IPS-11a (cell line): Measurements from ENCODE around the gene MXRA5.
A peak's percentile ranks its signal among the peaks of the same experiment; 100 is the strongest.
"Not testable (repeated sequence)": the region's sequence is repeated elsewhere in the genome, so short reads cannot be mapped to it uniquely, and the experiment has no call there.

Experiments
- H3K4me3 ChIP-seq: one replicate; pipeline ENCODE4 v1.5.1; 2013; ENCODE audit warnings: low read depth, low read length, control low read depth

The MXRA5 gene, protein sequence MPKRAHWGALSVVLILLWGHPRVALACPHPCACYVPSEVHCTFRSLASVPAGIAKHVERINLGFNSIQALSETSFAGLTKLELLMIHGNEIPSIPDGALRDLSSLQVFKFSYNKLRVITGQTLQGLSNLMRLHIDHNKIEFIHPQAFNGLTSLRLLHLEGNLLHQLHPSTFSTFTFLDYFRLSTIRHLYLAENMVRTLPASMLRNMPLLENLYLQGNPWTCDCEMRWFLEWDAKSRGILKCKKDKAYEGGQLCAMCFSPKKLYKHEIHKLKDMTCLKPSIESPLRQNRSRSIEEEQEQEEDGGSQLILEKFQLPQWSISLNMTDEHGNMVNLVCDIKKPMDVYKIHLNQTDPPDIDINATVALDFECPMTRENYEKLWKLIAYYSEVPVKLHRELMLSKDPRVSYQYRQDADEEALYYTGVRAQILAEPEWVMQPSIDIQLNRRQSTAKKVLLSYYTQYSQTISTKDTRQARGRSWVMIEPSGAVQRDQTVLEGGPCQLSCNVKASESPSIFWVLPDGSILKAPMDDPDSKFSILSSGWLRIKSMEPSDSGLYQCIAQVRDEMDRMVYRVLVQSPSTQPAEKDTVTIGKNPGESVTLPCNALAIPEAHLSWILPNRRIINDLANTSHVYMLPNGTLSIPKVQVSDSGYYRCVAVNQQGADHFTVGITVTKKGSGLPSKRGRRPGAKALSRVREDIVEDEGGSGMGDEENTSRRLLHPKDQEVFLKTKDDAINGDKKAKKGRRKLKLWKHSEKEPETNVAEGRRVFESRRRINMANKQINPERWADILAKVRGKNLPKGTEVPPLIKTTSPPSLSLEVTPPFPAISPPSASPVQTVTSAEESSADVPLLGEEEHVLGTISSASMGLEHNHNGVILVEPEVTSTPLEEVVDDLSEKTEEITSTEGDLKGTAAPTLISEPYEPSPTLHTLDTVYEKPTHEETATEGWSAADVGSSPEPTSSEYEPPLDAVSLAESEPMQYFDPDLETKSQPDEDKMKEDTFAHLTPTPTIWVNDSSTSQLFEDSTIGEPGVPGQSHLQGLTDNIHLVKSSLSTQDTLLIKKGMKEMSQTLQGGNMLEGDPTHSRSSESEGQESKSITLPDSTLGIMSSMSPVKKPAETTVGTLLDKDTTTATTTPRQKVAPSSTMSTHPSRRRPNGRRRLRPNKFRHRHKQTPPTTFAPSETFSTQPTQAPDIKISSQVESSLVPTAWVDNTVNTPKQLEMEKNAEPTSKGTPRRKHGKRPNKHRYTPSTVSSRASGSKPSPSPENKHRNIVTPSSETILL (N-terminal part only)

DNA sequence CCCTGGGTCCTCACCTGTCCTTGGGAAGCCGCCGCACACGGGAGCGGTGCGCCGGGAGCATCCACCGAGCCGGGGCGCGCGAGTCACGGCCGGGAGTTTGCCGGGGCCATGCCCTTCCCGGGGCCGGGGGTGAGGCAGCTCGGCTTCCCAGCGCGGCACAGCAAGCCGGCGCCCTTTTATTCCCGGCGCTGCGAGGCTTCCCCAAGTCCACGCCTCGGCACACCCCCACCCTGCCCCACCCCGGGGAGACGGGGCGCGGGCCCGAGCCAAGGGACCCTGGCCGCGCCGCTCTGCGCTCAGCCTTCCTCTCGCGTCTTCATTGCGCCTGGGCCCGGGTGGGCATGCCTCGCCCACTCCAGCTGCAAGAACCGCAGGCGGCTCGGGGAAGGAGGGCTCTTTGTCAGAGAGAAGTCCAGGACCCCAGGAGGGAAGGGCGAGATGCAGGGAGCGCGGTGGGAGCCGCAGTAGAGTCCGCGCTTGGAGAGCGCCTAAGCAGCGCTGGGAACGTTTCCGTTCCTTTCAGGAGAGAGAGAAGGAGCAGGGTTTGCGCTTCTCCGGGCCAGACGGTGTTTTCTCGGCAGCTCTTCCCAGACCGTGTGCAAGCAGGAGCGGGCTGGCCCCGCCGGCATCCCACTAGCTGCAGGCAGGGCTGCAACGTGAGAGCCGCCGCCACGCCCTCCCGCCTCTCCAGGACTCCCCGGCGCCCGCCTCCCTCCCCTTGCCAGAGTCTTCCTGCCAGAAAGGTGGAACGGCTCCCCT lies at the start of gene MXRA5:
Gene MXRA5 (minus strand): TSS at position 152 of the 759 bp plus-strand sequence. CDS start 2,819 bp downstream, outside the sequence.
- peak within 1 kb of the TSS; percentile 24 for H3K4me3 ChIP-seq

DNA sequence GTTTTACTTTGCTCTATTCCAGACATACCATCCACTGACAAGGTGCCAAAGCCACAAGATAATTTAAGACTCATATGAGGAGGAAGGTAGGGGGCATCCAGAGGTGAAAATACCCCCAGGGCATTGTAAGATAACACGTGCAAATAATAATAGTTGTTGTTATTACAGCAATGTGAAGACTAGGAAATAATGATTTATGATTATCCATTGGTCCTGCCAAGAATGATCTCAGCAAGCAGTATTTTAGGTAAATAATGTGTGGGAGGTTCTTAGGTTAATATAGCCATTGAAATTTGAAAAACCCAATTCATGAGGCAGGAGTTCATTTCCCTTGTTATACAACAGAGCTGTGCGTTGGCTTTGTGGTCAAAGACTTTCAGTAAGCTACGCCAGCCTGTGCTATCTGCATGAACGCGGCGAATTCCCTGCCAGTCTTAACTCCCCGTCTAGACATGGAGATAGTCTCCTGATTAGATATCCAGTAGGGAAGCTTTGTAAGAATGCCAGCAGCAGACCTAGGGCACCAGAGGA lies 47.2 kb upstream of the MXRA5 start:
- H3K4me3 ChIP-seq = no peak overlapping the region

DNA sequence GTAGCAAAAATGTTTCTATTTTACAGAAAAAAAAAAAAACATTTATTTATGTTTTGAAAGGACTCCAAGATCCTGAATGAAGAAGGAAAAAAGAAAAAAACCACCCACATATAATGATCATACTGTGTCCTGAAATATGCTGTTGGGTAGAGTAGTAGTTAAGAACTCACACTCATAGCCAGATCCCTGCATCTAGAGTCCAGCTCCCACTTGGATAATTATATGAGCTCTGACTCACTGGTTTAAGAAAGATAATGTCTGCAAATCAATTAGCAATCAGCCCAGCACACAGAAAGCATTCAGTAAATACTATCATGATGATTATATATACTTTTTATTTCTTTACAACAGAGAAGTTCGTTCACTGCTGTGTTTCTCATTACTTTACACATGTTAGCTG lies 46.7 kb upstream of the MXRA5 start:
- H3K4me3 ChIP-seq = no peak overlapping the region

DNA sequence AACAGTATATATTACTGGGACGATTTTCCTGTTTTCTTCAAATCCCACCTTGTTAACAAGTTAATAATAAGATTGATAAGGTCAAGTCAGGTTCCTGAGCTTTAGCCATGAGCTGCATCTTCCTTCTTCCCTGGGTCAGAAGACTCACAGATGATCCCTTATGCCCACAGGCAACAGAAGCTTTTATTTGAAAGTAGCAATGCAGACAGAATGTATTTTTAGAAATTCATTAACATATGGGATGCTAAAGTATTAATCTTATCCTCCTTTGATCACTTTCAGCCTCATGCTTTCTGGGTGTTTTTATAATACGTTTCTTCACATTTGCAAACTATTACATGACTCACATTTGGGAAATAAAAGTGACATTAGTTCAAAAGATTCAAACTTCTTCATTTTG lies 42.0 kb upstream of the MXRA5 start:
- H3K4me3 ChIP-seq = no peak overlapping the region

DNA sequence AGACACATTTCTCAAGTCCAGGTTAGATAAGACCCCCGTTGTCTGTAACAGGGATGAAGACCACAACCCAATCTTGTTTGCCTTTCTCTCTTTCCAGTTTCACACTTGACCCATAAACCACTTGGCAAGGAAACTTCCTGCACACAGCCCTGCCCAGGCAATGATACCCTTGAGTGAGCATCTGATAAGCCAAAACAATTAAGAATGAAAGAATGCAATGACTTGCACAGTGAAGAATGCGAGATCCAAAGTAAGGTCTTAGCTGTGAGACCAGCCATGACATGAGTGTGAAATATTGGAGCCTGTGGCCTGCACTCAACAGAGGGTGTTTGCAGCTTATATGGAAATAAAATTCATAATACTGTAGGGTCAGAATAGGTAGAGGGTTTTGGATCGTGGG lies 37.9 kb upstream of the MXRA5 start:
- no peak overlapping the region for H3K4me3 ChIP-seq

DNA sequence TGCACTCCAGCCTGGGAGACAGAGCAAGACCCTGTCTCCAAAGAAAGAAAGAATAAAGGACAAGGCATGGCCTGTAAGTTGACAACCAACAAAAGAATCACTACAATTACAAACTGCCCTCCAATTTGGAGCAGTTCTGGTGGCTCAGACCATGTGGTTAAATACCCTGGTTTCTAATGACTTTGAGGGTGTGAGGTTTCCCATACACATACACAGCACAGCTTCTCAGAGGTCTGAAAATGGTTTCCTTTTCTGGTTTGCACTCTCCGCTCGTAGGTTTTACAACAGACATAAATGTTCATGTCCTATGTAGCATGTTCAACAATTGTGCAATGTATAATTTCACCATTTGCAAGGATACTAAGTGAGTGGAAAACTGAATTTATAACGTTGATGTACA lies 34.2 kb upstream of the MXRA5 start:
- no peak overlapping the region for H3K4me3 ChIP-seq

DNA sequence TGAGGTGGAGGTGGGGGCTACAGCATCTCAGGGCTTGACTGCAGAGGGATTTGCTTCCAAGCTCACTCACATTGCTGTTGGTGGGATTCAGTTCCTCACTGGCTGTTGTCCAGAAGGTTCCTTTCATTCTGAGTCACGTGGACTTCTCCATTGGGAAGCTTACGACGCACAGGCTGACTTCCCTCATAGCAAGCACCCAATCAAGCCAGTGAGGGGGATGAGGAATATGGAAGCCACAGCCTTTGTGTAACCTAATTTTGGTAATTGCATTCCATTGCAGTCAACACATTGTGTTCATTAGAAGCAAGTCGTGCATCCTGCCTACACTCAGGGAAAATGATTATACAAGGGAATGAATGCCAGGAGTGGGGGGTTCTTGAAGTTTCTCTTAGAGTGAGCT lies 32.7 kb upstream of the MXRA5 start:
- no peak overlapping the region for H3K4me3 ChIP-seq

DNA sequence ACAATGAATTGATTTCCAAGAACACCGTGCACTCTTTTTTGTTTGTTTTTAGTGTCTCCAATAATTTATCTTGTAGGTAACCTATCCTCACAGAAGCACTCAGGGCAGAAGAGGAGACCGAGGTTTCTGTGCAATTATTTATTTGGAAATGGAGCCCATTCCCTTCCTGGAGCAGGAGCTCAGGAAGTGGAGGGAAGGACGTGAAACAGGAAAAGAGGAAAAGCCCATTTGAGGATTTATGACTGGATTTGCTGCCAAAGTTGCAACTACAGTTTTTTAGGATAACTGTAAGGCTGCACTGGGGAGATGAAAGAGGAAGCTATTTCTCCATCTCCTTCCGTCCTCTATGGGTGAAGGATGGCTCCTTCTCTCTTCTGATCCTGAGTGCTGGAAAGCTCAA lies 31.7 kb upstream of the MXRA5 start:
- no peak overlapping the region for H3K4me3 ChIP-seq

DNA sequence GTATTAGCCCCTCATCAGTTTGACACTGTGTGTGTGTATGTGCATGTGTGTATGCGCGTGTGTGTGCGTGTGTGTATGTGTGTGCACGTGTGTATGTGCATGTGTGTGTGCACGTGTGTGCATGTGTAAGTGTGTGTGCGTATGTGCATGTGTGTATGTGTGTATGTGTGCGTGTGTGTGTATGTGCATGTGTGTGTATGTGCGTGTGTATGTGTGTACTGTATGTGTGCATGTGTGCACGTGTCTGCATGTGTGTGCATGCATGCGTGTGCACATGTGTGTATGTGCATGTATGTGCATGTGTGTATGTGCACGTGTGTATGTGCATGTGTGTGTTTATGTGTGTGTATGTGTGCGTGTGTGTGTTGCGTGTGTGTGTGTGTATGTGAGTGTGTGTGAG lies 31.1 kb upstream of the MXRA5 start:
- H3K4me3 ChIP-seq = no peak overlapping the region

DNA sequence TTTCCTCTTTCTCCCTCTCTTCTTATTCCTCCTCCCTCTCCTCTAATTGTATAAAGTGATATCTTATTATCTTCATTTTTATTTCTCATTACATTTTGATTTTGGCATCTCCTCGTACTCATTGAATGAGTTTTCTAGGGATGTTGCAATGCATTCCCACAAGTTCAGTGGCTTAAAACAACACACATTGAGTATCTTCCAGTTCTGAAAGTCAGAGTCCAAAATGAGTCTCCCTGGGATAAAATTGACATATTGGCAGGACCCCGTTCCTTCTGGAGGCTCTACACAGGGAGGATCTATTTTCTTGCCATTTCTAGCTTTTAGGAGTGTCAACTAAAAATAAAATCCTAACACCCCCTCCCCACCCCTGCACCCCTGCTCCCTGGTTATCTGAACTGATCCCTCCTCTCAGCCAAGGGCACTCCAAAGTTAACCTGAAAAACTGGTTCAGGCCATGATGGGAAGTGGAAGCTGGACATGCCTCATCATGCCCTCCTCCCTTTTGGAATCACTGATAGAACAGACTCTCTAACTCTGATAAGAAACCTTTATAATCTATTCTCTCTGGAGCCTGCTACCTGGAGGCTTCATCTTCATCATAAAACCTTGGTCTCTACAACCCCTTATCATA lies 29.5 kb upstream of the MXRA5 start:
- H3K4me3 ChIP-seq = not testable (repeated sequence)

DNA sequence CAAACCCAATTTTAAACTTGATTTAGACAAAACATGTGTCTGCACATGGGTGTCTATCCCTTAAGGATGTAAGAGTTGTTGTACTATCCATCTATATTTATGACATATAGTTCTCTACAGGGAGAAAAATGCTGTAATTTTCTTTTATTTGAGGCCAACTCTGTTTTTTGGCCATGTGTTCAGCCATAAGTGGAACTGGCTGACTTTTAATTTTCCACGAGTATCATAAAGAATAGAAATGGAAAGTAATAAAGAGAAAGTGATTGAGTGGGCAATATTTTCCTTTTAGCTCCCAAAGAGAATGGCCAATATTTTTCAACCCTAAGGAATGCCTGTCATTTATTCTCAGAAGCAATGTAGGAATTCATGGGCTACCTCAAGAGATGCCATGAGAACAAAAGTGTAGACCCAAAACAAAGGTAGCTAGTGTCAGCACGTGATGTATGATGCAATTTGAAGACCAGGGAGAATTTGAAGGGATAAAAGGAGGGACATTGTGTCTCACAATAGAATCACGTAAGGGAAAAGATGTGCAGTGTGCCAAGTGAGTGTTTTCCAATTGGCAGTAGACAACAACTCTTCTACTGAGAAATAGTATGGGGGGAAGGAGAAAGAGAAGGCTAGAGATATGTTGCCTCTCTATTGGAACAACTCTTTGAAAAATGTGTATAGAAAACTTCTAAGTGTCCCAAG lies 27.8 kb upstream of the MXRA5 start:
- H3K4me3 ChIP-seq = no peak overlapping the region

DNA sequence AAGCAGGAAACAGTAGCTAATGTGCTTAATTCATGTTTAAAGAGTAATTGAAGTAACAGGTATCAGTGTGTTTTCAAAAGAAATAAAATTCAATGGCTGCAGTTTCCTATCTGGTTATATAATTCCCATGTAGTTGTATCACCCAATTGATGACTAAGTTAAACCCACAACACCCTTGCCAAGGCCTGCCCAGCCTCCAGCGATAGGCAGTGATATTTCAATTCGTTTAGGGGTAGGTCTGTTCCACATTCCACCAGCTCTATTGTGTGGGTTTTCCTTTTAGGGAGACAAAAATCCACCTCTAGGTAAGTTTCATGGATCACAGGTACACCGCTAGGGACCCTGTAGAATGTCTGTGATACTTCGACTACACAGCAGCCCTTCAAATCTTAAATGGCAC lies 24.7 kb upstream of the MXRA5 start:
- H3K4me3 ChIP-seq = no peak overlapping the region

DNA sequence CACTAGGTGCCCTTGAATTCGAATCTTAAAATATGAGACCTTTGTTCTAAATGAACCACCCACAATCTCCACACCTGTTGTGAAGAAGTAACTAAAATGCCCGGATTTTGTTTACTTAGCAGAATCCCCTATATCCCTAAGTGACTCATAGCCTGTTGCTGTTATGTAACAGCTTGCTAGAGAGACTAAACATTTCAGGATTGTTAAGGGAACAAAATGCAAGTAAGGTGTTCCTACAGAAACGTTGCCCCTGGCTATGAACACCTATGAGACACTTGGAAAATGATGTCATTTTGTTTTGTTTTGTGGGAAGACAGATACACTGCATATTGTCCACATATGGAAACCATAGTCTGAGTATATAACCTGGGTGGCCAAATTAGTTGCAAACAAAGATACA lies 24.2 kb upstream of the MXRA5 start:
- H3K4me3 ChIP-seq = no peak overlapping the region

DNA sequence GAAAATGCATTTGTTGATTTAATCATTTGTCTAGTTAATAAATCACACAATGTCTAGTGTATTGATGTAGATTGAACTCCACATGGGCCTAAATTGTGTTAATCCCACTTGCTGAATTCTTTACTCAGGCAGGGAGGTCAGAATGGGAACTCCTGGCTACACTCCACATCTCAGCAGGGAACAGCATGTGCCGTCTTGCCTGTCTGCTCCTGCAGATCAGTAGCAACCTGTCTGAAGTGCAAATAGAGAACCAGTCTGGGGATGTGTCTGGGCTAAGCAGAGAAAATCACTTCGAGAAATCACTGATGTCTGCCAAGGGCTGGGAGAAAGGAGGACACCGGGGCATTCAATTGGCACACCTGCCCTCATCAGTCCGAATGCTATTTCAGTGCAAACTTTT lies 16.5 kb upstream of the MXRA5 start:
- no peak overlapping the region for H3K4me3 ChIP-seq

DNA sequence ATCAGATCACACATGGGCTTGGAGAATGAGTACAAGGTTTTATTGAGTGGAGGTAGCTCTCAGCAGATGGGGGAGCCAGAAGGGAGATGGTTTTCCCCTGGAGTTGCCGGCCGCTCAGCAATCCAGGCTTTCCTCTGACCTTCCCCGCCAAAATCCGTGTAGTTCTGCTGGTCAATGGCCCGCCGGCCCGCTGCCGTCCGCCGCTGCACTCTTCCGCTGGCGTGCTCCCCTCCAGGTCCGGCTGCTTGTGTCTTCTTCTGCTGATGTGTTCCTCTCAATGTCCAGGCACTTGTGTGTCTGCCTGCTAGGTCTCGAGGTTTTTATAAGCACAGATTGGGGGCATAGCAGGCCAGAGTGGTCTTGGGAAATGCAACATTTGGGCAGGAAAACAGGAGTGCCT lies 14.4 kb upstream of the MXRA5 start:
- no peak overlapping the region for H3K4me3 ChIP-seq

DNA sequence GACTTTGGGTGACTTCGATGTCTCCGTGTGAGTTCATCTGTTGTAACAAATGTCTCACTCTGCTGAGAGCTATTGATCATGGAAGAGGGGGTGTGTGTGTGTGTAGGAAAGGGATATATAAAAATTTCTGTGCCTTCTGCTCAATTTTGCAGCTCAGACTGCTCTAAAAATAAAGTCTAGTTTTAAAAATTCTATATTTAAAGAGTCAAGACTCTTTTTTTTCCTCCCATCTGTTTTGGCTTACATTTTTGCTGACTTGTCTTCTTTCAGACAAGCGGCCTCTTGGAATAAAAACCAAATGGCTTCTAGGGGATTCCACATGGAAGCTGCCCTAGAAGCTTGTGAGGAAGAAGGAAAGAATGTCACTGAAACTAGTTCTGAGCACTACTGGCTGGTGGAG lies 6.3 kb upstream of the MXRA5 start:
- not testable (repeated sequence) for H3K4me3 ChIP-seq

DNA sequence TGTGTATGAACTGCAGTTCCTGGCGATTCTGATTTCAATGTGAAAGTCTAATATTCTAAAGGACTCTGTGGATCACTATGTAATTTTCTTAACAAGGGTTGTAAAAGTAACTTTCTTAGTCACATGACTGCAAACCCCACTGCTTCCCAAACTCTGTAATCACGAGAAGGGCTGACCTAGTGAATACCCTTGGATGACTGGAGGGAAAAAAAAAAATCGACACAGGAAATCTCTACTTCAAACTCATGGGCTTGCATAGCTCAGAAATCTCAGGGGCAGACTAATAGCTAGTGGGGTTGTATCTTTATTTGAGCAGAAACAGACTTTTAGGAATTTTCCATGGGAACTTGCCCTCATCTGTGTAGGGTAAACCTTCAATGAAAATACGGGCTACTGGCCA lies 4.8 kb upstream of the MXRA5 start:
- H3K4me3 ChIP-seq = no peak overlapping the region

DNA sequence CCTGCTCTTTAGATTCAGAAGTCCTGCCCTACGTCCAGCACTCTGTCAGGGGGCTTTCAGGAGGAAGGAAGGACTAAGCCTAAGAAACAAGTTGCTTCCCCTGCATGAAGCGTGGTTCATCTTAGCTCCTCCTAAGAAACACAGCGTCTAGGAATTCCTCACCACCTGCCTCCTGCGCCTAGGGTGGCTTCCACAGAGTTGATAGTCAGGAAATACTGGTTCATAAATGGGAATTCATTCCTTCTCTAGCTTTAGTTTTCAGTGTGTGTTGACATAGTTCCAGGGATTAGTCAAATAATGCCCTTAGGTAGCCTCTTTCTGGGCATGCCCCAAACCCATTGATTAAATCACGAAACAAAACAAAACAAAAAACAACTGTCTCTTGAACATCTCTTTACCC lies 1.7 kb upstream of the MXRA5 start:
- H3K4me3 ChIP-seq = no peak overlapping the region
